Karpas-422 (cell line): ENCODE data around the gene AHSP. TPM values are rescaled to one million over a fixed set of nuclear protein-coding genes. Genes with fewer than 3 reads are reported as not detected.

Source experiments
- total RNA-seq: library from RNA; depleted of rRNA; stranded (reverse); fragments of >200 nt; shearing (Covaris generic); gene quantifications from 2 replicates; pipeline ENCODE4 v1.2.3, GENCODE V29; 2014; ENCODE audit warnings: low replicate concordance; rRNA removed

Gene AHSP
- total RNA-seq, 1 experiment from 2014 or later, result not detected

Other genes starting within 250 kb of the AHSP start
- 0.52 TPM in 1 of 2 replicates, not detected in the other for gene ITGAX, start 172.7 kb upstream of the AHSP start, total RNA-seq
- not detected in 2 replicates for gene ITGAD, start 134.6 kb upstream of the AHSP start, total RNA-seq
- gene COX6A2, start 99.5 kb upstream of the AHSP start, total RNA-seq, result not detected in 2 replicates
- gene ZNF843, start 85.1 kb upstream of the AHSP start, total RNA-seq, result not detected in 2 replicates
- 1.5 and 2.3 TPM in 2 replicates for gene ARMC5, start 68.4 kb upstream of the AHSP start, total RNA-seq
- gene TGFB1I1, start 55.7 kb upstream of the AHSP start, total RNA-seq, result not detected in 2 replicates
- not detected in 2 replicates for gene SLC5A2, start 44.8 kb upstream of the AHSP start, total RNA-seq
- 30.5 and 59.5 TPM in 2 replicates for gene RUSF1, start 19.5 kb upstream of the AHSP start, total RNA-seq